Right lobe of liver (tissue), 4 donors: ENCODE data around the gene FAM171A2.

Experiments used
- CTCF ChIP-seq, 4 donors: fragments of 200-600 bp in 3 of 4; fragments of 450-650 bp in 1 of 4; IDR thresholded peaks; one replicate each; pipeline versions ENCODE4 v1.5.1 to v1.8.0; 2016 to 2022; ENCODE audit warnings: antibody characterized with exemption in 4 of 4, mild to moderate bottlenecking in 2 of 4
- POLR2A ChIP-seq: fragments of 450-650 bp; IDR thresholded peaks from one replicate; pipeline ENCODE4 v1.6.1; 2017; ENCODE audit warnings: antibody characterized with exemption, mild to moderate bottlenecking
- donor health status: DM: no; HTN: no; CAD: no.
- donor health status: DM: no; HTN: no; CAD: no.
- donor health status: DM: no; HTN: yes; CAD: no.

GRCh38 chr17:44376779-44377178 lies 13.1 kb upstream of the FAM171A2 start:
- TF ChIP-seq CTCF (IDR thresholded peaks at IDR 0.05) (no peak), POLR2A (no peak)
